A673 (cell line): ENCODE measurements around the gene FKBP5.

Experiments
- EZH2 ChIP-seq: fragments of 200-600 bp; sonication (generic); IDR thresholded peaks from 2 replicates; pipeline ENCODE4 v1.6.1; 2017; ENCODE audit warnings: borderline replicate concordance, low read depth, mild to moderate bottlenecking, mixed read lengths, antibody characterized with exemption, low read length; ENCODE audit not compliant: poor library complexity, severe bottlenecking
- TF ChIP-seq, protein P1 (sequence below): fragments of 300-800, 200-600 bp; sonication (generic); conservative IDR thresholded peaks from 2 replicates; pipeline ENCODE4 v1.5.1; 2017; ENCODE audit warnings: low read depth, mild to moderate bottlenecking, antibody characterized with exemption, low read length, moderate library complexity, mixed read lengths

DNA sequence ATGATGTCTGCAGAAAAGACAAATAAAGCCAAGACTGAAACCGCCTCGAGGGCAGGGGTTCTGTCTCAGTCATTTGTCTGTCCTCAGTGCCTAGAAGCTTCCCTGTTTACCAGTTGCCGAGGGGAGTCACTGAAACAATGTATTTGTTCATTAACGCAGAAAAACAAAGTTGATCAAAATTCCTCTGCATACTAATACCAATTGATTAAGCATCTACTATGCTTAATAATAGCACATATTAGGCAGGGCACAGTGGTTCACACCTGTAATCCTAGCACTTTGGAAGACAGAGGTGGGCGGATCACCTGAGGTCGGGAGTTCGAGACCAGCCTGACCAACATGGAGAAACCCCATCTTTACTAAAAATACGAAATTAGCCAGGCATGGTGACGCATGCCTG lies 1.8 kb upstream of the FKBP5 start:
- TF ChIP-seq, protein P1, sequence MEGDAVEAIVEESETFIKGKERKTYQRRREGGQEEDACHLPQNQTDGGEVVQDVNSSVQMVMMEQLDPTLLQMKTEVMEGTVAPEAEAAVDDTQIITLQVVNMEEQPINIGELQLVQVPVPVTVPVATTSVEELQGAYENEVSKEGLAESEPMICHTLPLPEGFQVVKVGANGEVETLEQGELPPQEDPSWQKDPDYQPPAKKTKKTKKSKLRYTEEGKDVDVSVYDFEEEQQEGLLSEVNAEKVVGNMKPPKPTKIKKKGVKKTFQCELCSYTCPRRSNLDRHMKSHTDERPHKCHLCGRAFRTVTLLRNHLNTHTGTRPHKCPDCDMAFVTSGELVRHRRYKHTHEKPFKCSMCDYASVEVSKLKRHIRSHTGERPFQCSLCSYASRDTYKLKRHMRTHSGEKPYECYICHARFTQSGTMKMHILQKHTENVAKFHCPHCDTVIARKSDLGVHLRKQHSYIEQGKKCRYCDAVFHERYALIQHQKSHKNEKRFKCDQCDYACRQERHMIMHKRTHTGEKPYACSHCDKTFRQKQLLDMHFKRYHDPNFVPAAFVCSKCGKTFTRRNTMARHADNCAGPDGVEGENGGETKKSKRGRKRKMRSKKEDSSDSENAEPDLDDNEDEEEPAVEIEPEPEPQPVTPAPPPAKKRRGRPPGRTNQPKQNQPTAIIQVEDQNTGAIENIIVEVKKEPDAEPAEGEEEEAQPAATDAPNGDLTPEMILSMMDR = no peak
- TF ChIP-seq EZH2 = no peak
